GM18909 (cell line): ENCODE measurements around the gene EEF1AKMT3.

Source experiments
- ATAC-seq: cut with Tn5 transposase; IDR thresholded peaks from one replicate; pipeline ENCODE4 v1.9.1; 2021; ENCODE audit warnings: mild to moderate bottlenecking; ENCODE audit not compliant: unreplicated experiment, poor library complexity

Gene EEF1AKMT3

GRCh38 chr12:57734591-57734990 lies 37.8 kb upstream of the EEF1AKMT3 start:
- ATAC-seq: no peak

- no peak for ATAC-seq
Measured at GRCh38 chr12:57735198-57735855, 37.1 kb upstream of the EEF1AKMT3 start.

GRCh38 chr12:57735952-57736740 lies 36.3 kb upstream of the EEF1AKMT3 start:
- no peak for ATAC-seq

DNA sequence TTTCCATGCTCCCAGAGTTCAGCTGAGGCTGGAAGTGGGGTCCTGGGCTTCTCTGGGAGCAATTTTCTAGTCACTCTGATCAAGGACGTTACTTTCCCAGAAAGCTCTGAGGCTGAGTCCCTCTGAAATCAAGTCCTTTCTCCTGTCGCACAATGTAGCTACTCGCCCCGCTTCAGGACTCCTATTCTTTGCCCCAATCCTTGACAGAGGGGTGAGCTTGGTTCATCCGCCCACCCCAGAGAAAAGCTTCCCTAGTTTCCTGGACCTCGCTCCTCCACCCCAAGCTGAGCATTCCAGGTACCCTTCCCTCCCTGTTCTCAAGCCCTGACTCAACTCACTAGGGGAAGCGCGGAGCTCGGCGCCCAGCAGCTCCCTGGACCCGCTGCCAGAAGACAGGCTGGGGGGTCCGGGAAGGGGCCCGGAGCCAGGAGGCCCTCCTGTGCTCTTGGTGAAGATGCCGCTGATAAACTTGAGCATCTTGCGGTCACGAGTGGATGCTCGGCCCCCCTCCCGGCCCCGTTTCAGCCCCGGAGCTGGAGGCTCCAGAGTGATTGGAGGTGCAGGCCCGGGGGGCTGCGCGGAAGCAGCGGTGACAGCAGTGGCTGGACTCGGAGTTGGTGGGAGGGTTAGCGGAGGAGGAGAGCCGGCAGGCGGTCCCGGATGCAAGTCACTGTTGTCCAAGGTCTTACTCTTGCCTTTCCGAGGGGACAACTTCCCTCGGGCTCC lies 35.5 kb upstream of the EEF1AKMT3 start:
- ATAC-seq: no peak

DNA sequence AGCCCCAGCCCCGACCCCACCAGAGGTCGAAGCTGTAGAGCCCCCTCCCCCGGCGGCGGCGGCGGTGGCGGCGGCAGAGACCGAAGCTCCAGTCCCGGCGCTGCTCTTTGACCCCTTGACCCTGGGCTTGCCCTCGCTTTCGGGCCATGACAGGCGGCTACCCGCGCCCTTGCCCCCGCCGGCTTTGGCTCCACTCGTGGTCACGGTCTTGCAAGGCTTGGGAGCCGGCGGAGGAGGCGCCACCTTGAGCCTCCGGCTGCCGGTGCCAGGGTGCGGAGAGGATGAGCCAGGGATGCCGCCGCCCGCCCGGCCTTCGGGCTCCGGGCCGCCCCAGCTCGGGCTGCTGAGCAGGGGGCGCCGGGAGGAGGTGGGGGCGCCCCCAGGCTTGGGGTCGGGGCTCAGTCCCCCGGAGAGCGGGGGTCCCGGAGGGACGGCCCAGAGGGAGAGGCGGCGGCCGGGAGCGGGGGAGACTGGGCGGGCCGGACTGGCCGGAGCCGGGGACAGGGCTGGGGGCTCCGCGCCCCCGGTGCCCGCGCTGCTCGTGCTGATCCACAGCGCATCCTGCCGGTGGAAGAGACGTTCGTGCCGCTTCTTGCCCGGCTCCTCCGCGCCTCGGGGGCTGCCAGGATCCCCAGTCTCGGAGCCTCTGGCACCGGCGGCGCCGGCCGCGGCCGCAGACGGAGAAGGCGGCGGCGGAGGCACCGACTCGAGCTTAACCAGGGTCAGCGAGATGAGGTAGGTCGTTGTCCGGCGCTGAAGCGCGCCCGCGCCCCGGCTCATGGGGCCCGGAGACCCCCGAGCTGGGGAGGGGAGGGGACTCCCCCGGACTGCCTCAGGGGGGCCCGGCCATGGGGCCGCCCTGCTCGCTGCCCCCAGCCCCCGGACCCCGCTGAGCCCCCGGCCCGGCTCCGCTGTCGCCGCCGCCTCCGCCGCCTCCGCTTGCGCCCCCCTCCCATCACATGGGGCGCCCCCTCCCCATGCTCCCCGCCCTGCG lies 34.6 kb upstream of the EEF1AKMT3 start:
- ATAC-seq: no peak

DNA sequence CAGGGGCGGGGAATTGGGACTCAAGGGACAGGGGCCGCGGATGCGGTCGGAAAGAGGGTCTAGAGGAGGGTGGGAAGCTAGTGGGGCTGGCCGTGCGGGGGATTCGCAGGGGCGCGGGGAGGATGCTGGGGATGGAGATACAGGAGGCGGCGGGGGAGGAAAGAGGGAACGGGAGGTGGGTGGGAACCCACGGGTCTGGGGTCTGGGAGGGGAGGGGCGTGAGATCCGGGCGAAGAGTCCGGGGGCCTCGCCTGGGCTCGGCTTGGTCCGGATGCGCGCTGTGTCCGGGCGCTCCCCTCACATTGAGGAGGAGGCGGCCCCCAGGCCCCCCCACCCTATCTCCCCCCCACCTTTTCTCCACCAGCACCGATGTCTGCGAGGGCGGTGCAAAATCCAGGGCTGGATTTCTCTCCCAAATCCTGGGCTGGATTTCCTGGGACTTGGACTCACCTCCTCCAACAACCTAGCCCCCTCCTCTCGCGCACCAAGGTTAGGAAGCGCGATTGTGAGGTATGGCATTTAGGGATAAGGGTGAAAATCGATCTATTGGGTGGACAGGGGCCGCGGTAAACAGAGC lies 33.7 kb upstream of the EEF1AKMT3 start, which contains the start of gene AGAP2:
TSS of gene AGAP2 (minus strand) at position 82 of the 577 bp plus-strand sequence. CDS start 496 bp downstream, outside the sequence.
- no peak for ATAC-seq

- no peak for ATAC-seq
Measured at GRCh38 chr12:57739387-57739786, 33.0 kb upstream of the EEF1AKMT3 start.

- no peak for ATAC-seq
Measured at GRCh38 chr12:57739914-57740538, 32.4 kb upstream of the EEF1AKMT3 start.

DNA sequence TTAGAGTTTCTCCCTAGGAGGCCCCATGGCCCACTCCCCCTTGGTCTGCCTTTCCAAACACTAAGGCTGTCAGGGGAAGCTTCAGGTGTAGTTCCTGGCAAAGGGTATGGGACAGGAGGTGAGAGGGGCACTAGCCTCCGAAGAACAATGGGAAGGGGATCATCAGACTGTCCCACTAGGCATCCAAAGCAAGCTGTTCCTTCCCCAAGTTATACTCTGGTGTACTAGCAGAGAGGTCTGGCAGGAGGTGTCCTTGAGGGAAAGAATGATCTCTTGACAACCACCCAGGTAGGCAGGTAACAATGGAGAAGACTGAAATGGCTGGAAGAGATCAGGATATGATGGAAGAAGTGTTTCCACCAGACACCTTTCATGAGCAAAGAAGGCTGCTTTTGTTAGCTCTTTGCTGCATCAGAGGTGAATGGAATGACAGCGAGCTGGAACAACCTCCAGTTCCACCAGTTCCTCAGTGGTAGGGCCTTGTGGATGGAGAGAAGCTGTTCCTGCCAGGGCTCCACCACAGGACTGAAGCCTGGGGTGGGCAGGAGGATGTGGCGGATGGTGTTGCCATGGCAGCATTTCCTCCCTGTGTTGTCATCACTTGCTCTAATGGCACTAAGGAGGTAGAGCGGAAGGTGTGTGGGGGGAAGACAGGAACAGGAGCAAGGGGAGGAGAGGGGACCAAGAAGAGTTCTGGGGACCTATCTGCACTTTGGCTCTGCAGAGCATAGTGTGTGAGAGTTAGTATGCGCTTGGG lies 31.6 kb upstream of the EEF1AKMT3 start:
- ATAC-seq: peak; percentile 56

DNA sequence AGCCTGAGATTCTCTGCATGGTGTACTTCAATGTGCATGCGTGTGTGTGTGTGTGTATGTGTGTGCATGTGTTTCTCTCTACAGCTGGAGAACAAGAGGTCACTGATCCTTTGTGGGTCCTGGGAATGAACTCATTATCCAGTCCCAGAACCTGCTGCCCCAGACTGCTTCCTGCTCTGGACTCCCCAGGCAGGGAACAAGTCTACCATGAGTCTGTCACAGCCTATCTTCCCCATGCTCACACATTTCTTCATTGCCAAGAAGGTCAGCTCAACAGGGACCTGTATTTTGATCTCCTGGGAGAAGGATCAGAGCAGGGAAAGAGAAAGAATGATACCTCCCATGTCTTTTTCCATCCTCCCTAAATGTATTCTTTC lies 31.0 kb upstream of the EEF1AKMT3 start:
- no peak for ATAC-seq

DNA sequence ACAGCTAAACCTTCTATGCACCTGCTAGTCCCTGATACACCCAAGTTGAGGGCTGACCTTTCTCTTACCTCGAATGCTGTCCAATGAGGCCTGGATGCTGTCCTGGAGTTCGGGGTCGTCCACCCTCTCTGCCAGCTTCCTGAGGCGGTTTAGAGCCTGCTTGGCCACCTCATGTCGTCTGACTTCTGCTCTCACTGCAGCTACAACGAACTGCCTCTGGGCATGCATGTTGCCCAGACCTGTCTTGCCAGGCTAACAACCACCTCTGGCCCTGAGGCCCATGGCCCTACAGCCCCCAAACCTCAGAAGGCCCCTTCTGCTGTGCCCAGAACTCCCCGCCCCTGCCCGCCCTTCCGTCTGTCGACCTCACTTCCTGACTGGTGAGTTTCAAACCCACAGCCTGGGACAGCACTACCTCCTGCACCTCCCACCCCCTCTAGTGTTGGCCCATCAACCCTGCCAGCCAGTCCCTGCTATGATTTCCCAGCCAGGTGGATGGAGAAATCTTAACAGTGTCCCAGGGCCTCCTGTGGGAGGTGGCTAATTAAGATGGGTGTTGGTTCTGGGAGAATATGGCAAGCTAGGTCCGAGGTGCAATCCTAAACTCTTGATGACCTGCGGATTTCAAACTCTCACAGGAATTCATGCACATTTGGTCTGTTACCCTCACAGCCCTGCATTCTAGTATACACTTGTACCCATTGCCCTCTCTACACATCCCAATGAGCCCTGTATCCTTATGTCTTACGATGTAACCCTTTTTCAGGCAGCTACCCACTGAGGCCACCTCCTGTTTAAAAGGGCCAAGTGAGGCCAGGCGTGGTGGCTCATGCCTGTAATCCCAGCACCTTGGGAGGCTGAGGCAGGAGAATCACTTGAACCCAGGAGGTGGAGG lies 30.3 kb upstream of the EEF1AKMT3 start:
- peak; percentile 61 for ATAC-seq

DNA sequence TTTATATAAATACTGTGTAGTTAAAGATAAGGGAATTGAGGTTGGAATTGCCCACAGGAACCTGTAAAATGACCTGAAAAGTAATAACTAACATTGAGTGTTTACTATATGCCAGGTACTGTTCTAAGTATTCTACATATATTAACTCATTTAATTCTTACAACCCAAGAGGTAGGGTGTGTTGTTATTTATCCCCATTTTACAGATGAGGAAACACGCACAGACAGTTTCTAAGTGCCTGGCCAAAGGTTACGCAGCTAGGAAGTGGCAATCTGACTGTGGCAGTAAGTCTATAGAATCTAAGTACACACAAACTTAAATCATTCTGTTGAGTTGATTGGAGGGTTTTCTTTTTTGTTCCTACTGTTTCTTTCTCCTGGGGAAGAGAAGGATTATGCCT lies 28.6 kb upstream of the EEF1AKMT3 start:
- ATAC-seq: no peak

DNA sequence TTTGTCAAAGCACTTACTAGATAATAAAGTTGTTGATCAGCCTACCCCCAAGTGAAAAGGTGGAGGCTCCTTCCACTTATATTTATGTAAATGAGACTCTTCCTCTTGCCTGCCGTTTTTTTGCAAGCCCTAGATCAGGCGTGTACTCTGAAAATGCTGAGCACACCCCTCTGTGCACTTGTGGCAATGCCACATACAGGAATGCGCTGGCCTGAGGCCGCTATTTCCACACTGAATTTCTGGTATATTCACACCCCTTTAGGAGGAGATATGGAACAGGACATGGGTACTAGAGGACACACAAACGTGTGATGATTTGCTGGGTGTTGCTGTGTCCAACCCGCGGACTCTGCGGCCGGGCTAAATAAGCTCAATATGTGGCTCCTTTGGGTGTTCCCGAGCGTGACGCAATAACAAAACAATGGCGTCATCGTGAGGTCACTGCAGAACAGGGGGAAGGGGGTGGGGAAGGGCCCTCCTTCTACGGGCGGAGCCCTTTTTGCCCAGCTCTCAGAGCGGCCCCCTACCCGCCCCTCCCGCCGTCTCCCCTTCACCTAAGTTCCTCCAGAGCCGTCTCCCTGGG lies 28.1 kb upstream of the EEF1AKMT3 start:
- ATAC-seq: peak; percentile 36

DNA sequence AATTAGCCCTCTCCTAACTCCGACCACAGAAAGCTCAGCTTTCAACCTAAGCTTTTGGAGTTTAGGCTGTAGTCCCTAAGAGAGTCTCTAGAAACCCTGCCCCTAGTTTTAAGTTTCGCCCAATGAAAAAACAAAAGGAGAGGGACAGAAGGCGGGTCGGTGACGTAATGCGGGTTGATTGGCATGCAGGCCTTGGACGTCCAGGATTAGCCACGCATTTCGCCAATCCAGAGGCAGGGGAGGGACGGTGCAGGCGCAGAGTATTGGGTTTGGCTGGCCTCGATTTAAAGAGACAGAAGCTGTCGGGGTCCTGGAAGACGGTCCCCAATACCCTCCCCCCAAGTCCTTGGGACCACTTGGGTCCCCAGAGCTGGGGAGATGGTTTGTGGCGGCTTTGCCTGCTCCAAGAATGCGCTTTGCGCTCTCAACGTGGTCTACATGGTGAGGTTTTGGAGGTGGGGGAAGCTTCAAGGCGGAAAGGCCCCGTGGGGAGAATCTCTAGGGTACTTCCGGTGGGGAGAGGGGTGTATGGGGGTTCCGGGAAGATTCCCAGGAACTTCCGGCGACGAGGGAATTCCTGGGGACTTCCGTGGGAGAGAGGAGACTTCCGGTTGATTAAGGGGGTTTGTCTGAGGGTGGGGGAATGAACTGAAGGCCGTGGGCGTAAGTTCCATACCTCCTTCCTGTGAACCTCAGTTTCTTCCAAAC lies 27.5 kb upstream of the EEF1AKMT3 start, which contains the start of gene TSPAN31:
TSS of gene TSPAN31 (plus strand) at position 263 of the 708 bp plus-strand sequence. CDS start at position 379, 116 bp downstream.
- peak; percentile 88 for ATAC-seq

DNA sequence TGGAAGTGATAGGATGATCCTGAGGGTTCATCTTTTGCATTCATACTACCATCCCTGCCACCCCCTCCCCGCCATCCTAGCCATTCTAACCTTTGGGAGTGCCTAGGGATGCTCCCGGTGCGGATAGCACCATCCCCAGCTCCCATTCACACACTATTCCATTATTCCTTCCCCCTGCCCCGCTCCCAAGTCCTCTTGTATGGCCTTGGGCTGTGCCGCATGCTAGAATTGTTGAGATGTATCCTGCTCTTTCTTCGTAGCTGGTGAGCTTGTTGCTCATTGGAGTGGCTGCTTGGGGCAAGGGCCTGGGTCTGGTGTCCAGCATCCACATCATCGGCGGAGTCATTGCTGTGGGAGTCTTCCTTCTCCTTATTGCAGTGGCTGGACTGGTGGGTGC lies 26.9 kb upstream of the EEF1AKMT3 start:
- ATAC-seq: no peak

GRCh38 chr12:57746025-57746424 lies 26.4 kb upstream of the EEF1AKMT3 start:
- no peak for ATAC-seq
